Lower lobe of right lung (tissue), 2 donors: ENCODE data around the gene APBB2. TPM values are rescaled to one million over a fixed set of nuclear protein-coding genes. Genes with fewer than 3 reads are reported as not detected.

Experiments used
- ATAC-seq, 2 donors: fragments of 200-7000 bp; cut with Tn5 transposase; one replicate each; pipeline ENCODE4 v1.9.1; 2020 to 2022; ENCODE audit warnings: mild to moderate bottlenecking in 2 of 2, moderate library complexity in 2 of 2
- DNase-seq: peaks from one replicate; pipeline ENCODE4 v3.0.0-alpha.2; 2020
- H3K27ac ChIP-seq: fragments of 200-600 bp; one replicate; pipeline ENCODE4 v1.8.0; 2022
- H3K27me3 ChIP-seq: fragments of 200-600 bp; one replicate; pipeline ENCODE4 v1.8.0; 2022; ENCODE audit warnings: low read depth
- H3K36me3 ChIP-seq: fragments of 200-600 bp; one replicate; pipeline ENCODE4 v1.8.0; 2022; ENCODE audit warnings: mild to moderate bottlenecking
- H3K4me1 ChIP-seq: fragments of 200-600 bp; one replicate; pipeline ENCODE4 v1.8.0; 2022
- H3K4me3 ChIP-seq: fragments of 200-600 bp; one replicate; pipeline ENCODE4 v1.8.0; 2022; ENCODE audit warnings: mild to moderate bottlenecking
- H3K9me3 ChIP-seq: fragments of 200-600 bp; one replicate; pipeline ENCODE4 v1.8.0; 2022
- CTCF ChIP-seq: fragments of 200-600 bp; IDR thresholded peaks from one replicate; pipeline ENCODE4 v1.8.0; 2022; ENCODE audit warnings: antibody characterized with exemption, mild to moderate bottlenecking
- intact Hi-C: fragments of 100-400 bp; cut with DNase I; formaldehyde crosslinking; loops from one replicate; pipeline ENCODE4 v1.11.0; 2022
- long read RNA-seq: library from polyadenylated mRNA; unstranded; transcript quantifications from one replicate; pipeline ENCODE4 v2.0.0, GENCODE V29; 2021
- total RNA-seq: library from RNA; stranded (reverse); fragmentation: NEBNext Ultra II Directional; extraction: Animal tissue kit (Norgen Biotek cat#: 25700); gene quantifications from one replicate; pipeline ENCODE4 v1.2.1, GENCODE V29; 2021
- donor health status: DM: no; HTN: yes; CAD: no; lungs with severe emphysema.

APBB2 gene
- 59.3 TPM for total RNA-seq
- long read RNA-seq, full-length matches to known transcripts = 8 of 57 reads
- long read RNA-seq, partial matches to known transcripts = 11 of 57 reads
- long read RNA-seq, other reads (novel, unspliced or antisense) = 38 of 57 reads

GRCh38 chr4:41214136-41214824 lies at the start of gene APBB2:
Gene APBB2, minus strand, starts transcription at chr4:41214542. Its CDS starts 181,288 bp downstream, at chr4:41033254.
- peaks cover 31% of the 10 kb centered on the region for H3K4me1 ChIP-seq
- H3K36me3 ChIP-seq = no peaks in the 10 kb centered on the region
- H3K27me3 ChIP-seq = no peaks in the 10 kb centered on the region
- no peaks in the 10 kb centered on the region for H3K9me3 ChIP-seq
- ATAC-seq (peak; percentile 92 to 95), DNase-seq (peak; percentile 95)
- H3K27ac ChIP-seq = peak within 1 kb of the TSS; percentile 86
- TF ChIP-seq CTCF = peak; percentile 94
- intact Hi-C loops = loop anchor here (10.0 kb wide), 1 partner anchor 289 kb away; no protein-coding TSS in a partner anchor
- H3K4me3 ChIP-seq = peak within 1 kb of the TSS; percentile 82

- DNase-seq (no peak), ATAC-seq (no peak)
- intact Hi-C loops = no loop called here
- no peak for TF ChIP-seq CTCF
- peaks cover 21% of the 10 kb centered on the region for H3K27me3 ChIP-seq
- H3K36me3 ChIP-seq = no peaks in the 10 kb centered on the region
- H3K27ac ChIP-seq = no peak overlapping the region
- peaks cover 9% of the 10 kb centered on the region for H3K4me1 ChIP-seq
- H3K4me3 ChIP-seq = no peak overlapping the region
- no peaks in the 10 kb centered on the region for H3K9me3 ChIP-seq
Observed at GRCh38 chr4:41262198-41262597, 47.9 kb upstream of the APBB2 start.

- Histone ChIP-seq H3K4me1 (peaks cover 16% of the 10 kb centered on the region), H3K36me3 (no peaks in the 10 kb centered on the region), H3K4me3 (no peak overlapping the region), H3K27me3 (peaks cover 39% of the 10 kb centered on the region), H3K9me3 (no peaks in the 10 kb centered on the region), H3K27ac (no peak overlapping the region)
- DNase-seq (no peak), ATAC-seq (no peak)
- intact Hi-C loops = no loop called here
- no peak for TF ChIP-seq CTCF
Observed at GRCh38 chr4:41260116-41260733, 45.9 kb upstream of the APBB2 start.

GRCh38 chr4:41258783-41259182 lies 44.4 kb upstream of the APBB2 start:
- ATAC-seq (peak in 1 of 2 donors; percentile 56), DNase-seq (no peak)
- Histone ChIP-seq H3K27ac (no peak overlapping the region), H3K9me3 (no peaks in the 10 kb centered on the region), H3K36me3 (no peaks in the 10 kb centered on the region), H3K4me3 (no peak overlapping the region), H3K4me1 (peaks cover 16% of the 10 kb centered on the region), H3K27me3 (peaks cover 45% of the 10 kb centered on the region)
- intact Hi-C loops = no loop called here
- TF ChIP-seq CTCF = peak; percentile 32

- intact Hi-C loops = no loop called here
- DNase-seq (no peak), ATAC-seq (no peak)
- TF ChIP-seq CTCF = no peak
- H3K4me3 ChIP-seq = peak overlapping the region; percentile 56
- no peaks in the 10 kb centered on the region for H3K36me3 ChIP-seq
- H3K9me3 ChIP-seq = no peaks in the 10 kb centered on the region
- peaks cover 16% of the 10 kb centered on the region for H3K4me1 ChIP-seq
- no peak overlapping the region for H3K27ac ChIP-seq
- peaks cover 45% of the 10 kb centered on the region for H3K27me3 ChIP-seq
Observed at GRCh38 chr4:41257906-41258305, 43.6 kb upstream of the APBB2 start.
